K562 (cell line): ENCODE results near the gene SERPINE2. TPM values are rescaled to one million over a fixed set of nuclear protein-coding genes. Genes with fewer than 3 reads are reported as not detected.

Experiments used
- ATAC-seq: fragments of 200-7000 bp; cut with Tn5 transposase; 3 replicates; pipeline ENCODE4 v1.9.1; 2020; ENCODE audit warnings: moderate library complexity
- BruUV-seq: library from RNA; stranded (reverse); fragments of 400-500 nt; replicated peaks from 2 replicates; lab custom pipeline; 2021; lab: Mats Ljungman, UMichigan
- CTCF ChIA-PET: fragments of 300-600 bp; formaldehyde crosslinking; extraction: SDS; loops from one replicate; lab custom pipeline; 2021; ENCODE audit warnings: low intra/inter-chr PET ratio; lab: Yijun Ruan, JAX
- POLR2A ChIA-PET: fragments of 300-600, 350-650 bp; sonication (Branson Sonifier 250); formaldehyde crosslinking; extraction: SDS; loops from one replicate; lab custom pipeline; 2021; ENCODE audit warnings: antibody characterized with exemption, inconsistent platforms; lab: Yijun Ruan, JAX
- DNase-seq, 4 experiments: peaks; one replicate each; pipeline versions ENCODE4 v3.0.0 to v3.0.0-alpha.2; 2011 to 2018; ENCODE audit warnings: low spot score in 3 of 4, mixed read lengths in 3 of 4; ENCODE audit errors: extremely low read depth in 1 of 4
- FAIRE-seq: peaks from 2 replicates; lab custom pipeline; 2011; peaks lifted over from hg19 to GRCh38; lab: Jason Lieb, UNC
- H2AFZ ChIP-seq: 2 replicates; pipeline ENCODE4 v1.6.0; 2011; ENCODE audit warnings: low read depth, low read length, control low read depth, inconsistent platforms
- H3K27ac ChIP-seq: fragments of 200-600 bp; 3 replicates; pipeline ENCODE4 v1.8.0; 2011; ENCODE audit warnings: low read depth, mild to moderate bottlenecking, control low read depth, inconsistent platforms, low read length, moderate library complexity, mixed read lengths; ENCODE audit errors: extremely low read depth
- H3K27me3 ChIP-seq, 2 experiments: fragments of 300-600 bp in 1 of 2; 2 replicates in 1 of 2; 3 replicates in 1 of 2; pipeline versions ENCODE4 v1.6.0 to v1.8.0; 2011; ENCODE audit warnings: inconsistent platforms in 2 of 2, low read length in 2 of 2, mild to moderate bottlenecking in 1 of 2, mixed read lengths in 1 of 2, moderate library complexity in 1 of 2; ENCODE audit not compliant: control insufficient read depth in 2 of 2, insufficient read depth in 2 of 2
- H3K36me3 ChIP-seq: fragments of 300-600 bp; 3 replicates; pipeline ENCODE4 v1.8.0; 2011; ENCODE audit warnings: mild to moderate bottlenecking, low read length, inconsistent platforms; ENCODE audit not compliant: control insufficient read depth, insufficient read depth
- H3K4me1 ChIP-seq, 2 experiments: fragments of 200-600 bp in 1 of 2; replicated peaks in 1 of 2; 2 replicates in 1 of 2; 3 replicates in 1 of 2; pipeline versions ENCODE4 v1.5.1 to v1.8.0; 2011; ENCODE audit warnings: inconsistent platforms in 2 of 2, low read length in 2 of 2, mild to moderate bottlenecking in 1 of 2, mixed read lengths in 1 of 2, moderate library complexity in 1 of 2; ENCODE audit not compliant: control insufficient read depth in 2 of 2, insufficient read depth in 2 of 2
- H3K4me2 ChIP-seq: 2 replicates; pipeline ENCODE4 v1.6.1; 2011; ENCODE audit warnings: low read length, control low read depth, inconsistent platforms, mixed read lengths; ENCODE audit not compliant: insufficient read depth
- H3K4me3 ChIP-seq: fragments of 200-600 bp; sonication (generic), shearing (Covaris generic); 2 replicates; pipeline ENCODE4 v1.5.1; 2016; ENCODE audit warnings: control low read depth, inconsistent platforms
- H3K79me2 ChIP-seq: fragments of 200-600 bp; 3 replicates; pipeline ENCODE4 v1.8.0; 2011; ENCODE audit warnings: low read length, inconsistent platforms; ENCODE audit not compliant: control insufficient read depth, insufficient read depth
- H3K9ac ChIP-seq, 2 experiments: 2 replicates each; pipeline versions ENCODE4 v1.6.0 to v1.6.1; 2011; ENCODE audit warnings: low read depth in 2 of 2, low read length in 2 of 2, control low read depth in 1 of 2, inconsistent platforms in 1 of 2, mild to moderate bottlenecking in 1 of 2, mixed read lengths in 1 of 2; ENCODE audit not compliant: insufficient read depth in 1 of 2
- H3K9me1 ChIP-seq: one replicate; pipeline ENCODE4 v1.6.0; 2011; ENCODE audit warnings: inconsistent platforms, mild to moderate bottlenecking, low read length, moderate library complexity; ENCODE audit not compliant: control insufficient read depth, insufficient read depth
- H3K9me3 ChIP-seq: replicated peaks from 2 replicates; pipeline ENCODE4 v1.5.1; 2011; ENCODE audit warnings: low read depth, low read length, inconsistent platforms; ENCODE audit not compliant: control insufficient read depth, insufficient read depth
- H4K20me1 ChIP-seq: replicated peaks from 2 replicates; pipeline ENCODE4 v1.6.1; 2011; ENCODE audit warnings: low read length, inconsistent platforms, mixed read lengths; ENCODE audit not compliant: control insufficient read depth, insufficient read depth
- CREB1 ChIP-seq, 2 experiments: sonication (generic) in 1 of 2; formaldehyde crosslinking in 1 of 2; IDR thresholded peaks; 2 replicates each; pipeline versions ENCODE4 v1.6.1 to v1.8.0; 2012 to 2022; ENCODE audit warnings: inconsistent platforms in 1 of 2, mild to moderate bottlenecking in 1 of 2, missing genetic modification reagents in 1 of 2, moderate library complexity in 1 of 2
- HMBOX1 ChIP-seq: sonication (generic); IDR thresholded peaks from 2 replicates; pipeline ENCODE4 v1.6.1; 2016
- SRSF7 ChIP-seq: fragments of 200-400 bp; formaldehyde crosslinking; optimal IDR thresholded peaks from 2 replicates; pipeline ENCODE3; 2017; ENCODE audit warnings: mild to moderate bottlenecking, low read depth, low read length
- ZBTB34 ChIP-seq: fragments of 250-450 bp; sonication (Bioruptor Pico); IDR thresholded peaks from 2 replicates; pipeline ENCODE4 v1.8.0; 2021; ENCODE audit warnings: mild to moderate bottlenecking, moderate library complexity
- WGBS: fragments of 100-300 bp; shearing (Covaris generic); methylation state at CpG from one replicate; pipeline ENCODE4 v1.1.6; 2016; ENCODE audit warnings: low coverage, mixed read lengths; ENCODE audit not compliant: insufficient coverage; ENCODE audit errors: missing lambda C conversion rate; 5-methylcytosine and 5-hydroxymethylcytosine counted together
- in situ Hi-C: fragments of 300-500 bp; cut with MboI; formaldehyde crosslinking; loops from 4 replicates; pipeline ENCODE4 v1.15.0; 2018; ENCODE audit warnings: inconsistent platforms, mixed read lengths
- intact Hi-C: fragments of 100-400 bp; cut with micrococcal nuclease; formaldehyde crosslinking; loops from 2 replicates; pipeline ENCODE4 v1.14.2; 2022
- polyA plus RNA-seq, 8 experiments: library from polyadenylated mRNA; depleted of rRNA in 4 of 8; stranded (reverse) in 5 of 8; unstranded in 3 of 8; fragments of >200 nt; fragmentation: Nextera tagmentation in 2 of 8; fragmentation: Illumina TruSeq in 1 of 8; extraction: Ambion mirVana in 2 of 8; extraction: Trizol in 1 of 8; gene quantifications; 2 replicates each; pipeline versions ENCODE4 v1.2.1 to v1.2.3, GENCODE V29; 2011 to 2014; ENCODE audit warnings: inconsistent platforms in 1 of 8, missing spikeins in 1 of 8
- total RNA-seq, 7 experiments: library from RNA; depleted of rRNA in 6 of 7; stranded (reverse); fragments of >200 nt in 6 of 7; fragmentation: Illumina TruSeq in 2 of 7; extraction: Trizol in 2 of 7; gene quantifications; 2 replicates each; pipeline versions ENCODE4 v1.2.1 to v1.2.3, GENCODE V29; 2011 to 2021; ENCODE audit warnings: low replicate concordance in 1 of 7

Gene SERPINE2
- total and polyA plus RNA-seq, 9 of the 15 experiments (the other 6 are each of a cell fraction or from before 2014, with no cell fraction given), result 0.03 to 0.16 (median 0.13) TPM; not detected in 6

DNA sequence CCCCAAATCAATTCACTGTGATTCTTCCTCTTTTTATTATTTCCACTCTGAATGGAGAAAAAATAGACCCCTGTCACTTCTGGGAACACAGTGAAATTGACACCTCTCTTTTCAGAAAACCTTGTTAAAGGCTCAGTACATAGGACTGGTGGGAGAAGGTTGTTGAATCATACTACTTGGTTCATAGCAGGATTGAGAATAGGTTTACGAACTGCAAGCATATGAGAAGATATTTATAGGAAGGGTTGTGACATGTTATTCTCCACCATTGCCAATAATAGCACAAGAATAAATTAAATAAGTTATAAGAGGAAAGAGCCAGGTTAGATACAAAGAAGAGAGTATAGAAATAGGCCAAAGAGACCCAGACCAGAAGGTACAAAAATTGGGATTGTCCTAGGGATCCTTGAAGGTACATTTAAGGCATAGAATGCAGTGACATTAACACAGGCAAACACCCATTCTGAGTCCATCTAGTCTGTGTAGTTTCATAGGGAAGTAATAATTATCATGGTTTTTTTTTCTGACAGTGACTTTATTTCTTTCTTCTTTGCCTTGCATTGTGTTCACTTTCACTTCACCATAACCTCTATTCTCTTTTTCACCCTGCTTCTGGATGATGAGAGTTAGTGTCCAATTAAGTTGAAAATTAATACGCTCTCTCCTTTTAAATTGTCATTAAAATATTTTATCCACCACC is 21.8 kb upstream of the SERPINE2 start:
- Histone ChIP-seq H4K20me1 (no peaks in the 10 kb centered on the region), H3K4me1 (no peaks in the 10 kb centered on the region), H3K9me1 (no peaks in the 10 kb centered on the region), H3K79me2 (no peaks in the 10 kb centered on the region), H3K4me3 (no peak overlapping the region), H3K36me3 (no peaks in the 10 kb centered on the region), H3K9me3 (no peaks in the 10 kb centered on the region), H2AFZ (no peak overlapping the region), H3K27ac (no peak overlapping the region), H3K4me2 (no peak overlapping the region), H3K27me3 (no peaks in the 10 kb centered on the region), H3K9ac (no peak overlapping the region)
- WGBS, result 4% methylated on average over 2 of the region's 2 CpGs
- FAIRE-seq (no peak), ATAC-seq (no peak), DNase-seq (no peak)
- CTCF ChIA-PET, result no interaction called here
- no TSS peak for BruUV-seq
- POLR2A ChIA-PET, result no interaction called here
- in situ Hi-C loops, result no loop called here
- TF ChIP-seq CREB1 (IDR thresholded peaks at IDR 0.05), result no peak
- TF ChIP-seq CREB1 (CRISPR knock-in tag; IDR thresholded peaks at IDR 0.05), result no peak
- TF ChIP-seq HMBOX1, result no peak
- no peak for TF ChIP-seq ZBTB34
- TF ChIP-seq SRSF7, result no peak
- intact Hi-C loops, result loop anchor here (5.0 kb wide), 1 partner anchor 69 kb away; no protein-coding TSS in a partner anchor
